Hindlimb muscle (tissue), 1 donor: ENCODE data around the gene TGFB3. TPM values are rescaled to one million over a fixed set of nuclear protein-coding genes. Genes with fewer than 3 reads are reported as not detected.

Experiments
- DNase-seq: peaks from one replicate; pipeline ENCODE4 v3.0.0-alpha.2; 2013
- polyA plus RNA-seq: library from polyadenylated mRNA; unstranded; fragments of 120-200 nt; gene quantifications from one replicate; pipeline ENCODE4 v1.2.1, GENCODE V29; 2013; ENCODE audit not compliant: insufficient read length

The TGFB3 gene
- polyA plus RNA-seq, 1 donor = 86.8 TPM

DNA sequence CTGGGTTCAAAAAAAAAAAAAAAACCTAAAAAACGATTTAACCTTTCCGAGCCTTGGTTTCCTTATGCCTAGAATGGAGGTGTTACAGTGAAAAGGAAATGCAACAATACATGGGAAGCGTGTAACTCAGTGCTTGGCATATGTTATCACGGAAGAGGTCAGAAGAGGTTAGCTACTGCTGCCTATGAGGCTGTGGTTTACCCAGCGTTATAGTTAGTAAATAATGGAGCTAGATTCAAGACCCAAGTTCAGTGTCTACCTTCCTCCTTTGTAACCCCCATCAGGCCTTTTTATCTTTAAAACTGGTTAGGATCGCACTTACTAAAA lies 4.6 kb upstream of the TGFB3 start:
- DNase-seq = no peak

DNA sequence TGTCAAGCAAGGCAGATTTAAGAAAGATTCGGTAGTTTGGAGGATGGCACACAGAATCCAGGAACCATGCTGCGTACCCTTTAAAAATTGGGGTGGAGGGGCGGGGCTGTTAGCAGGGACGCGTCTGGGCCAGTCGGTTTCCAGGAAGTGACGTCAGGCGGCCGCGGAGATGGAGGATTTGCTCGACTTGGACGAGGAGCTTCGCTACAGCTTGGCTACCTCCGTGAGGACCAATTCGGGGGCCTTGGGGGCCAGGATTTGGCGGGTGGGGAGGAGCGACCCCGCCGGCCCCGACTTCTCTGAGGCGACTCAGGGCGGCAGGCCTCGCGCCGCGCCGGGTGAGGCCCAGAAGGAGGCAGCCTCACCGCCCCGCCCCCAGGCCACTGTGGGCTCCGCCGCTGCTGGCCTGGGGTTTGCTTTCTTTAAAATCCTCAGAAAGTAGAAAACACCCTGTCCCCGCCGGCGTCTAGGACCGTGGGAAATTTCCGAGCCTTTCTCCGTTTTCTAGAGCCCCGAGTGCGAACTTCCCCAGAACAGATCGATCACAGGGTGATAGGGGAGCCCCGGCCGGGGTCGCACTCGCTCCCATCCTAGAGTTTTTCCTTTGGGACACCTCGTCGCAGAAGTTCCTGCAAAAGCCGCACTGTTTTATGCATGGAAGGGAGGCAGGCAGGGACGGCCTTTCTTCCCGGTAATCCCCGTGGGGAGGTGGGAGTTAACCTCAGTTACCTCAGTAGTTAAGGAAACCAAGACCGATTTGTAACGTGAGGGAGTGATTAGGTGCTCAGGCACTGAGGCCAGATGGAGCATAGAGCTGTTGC lies 4.0 kb upstream of the TGFB3 start, which contains the start of gene IFT43:
Gene IFT43 (plus strand): TSS at position 146 of the 821 bp plus-strand sequence. CDS start 24 bp downstream, at position 170.
- peak; percentile 94 for DNase-seq

DNA sequence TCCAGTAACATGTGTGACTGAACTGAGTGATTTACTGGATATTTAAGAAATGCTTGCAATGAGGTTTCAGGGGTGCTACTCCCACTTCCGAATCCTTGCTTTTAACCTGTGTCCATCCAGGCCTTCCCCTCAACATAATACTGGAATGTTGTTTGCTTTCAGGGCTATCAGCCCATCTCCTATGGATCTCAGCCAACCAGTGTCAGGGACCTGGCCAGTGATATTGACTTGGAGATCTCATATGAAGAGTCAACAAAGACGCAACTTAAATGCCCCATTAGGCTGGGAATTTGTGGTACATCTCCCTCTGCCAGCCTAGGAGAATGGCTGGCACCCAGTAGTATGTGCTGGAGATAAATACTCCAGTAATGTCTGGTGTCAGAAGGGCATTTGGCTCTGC lies 2.9 kb upstream of the TGFB3 start:
- DNase-seq = no peak

DNA sequence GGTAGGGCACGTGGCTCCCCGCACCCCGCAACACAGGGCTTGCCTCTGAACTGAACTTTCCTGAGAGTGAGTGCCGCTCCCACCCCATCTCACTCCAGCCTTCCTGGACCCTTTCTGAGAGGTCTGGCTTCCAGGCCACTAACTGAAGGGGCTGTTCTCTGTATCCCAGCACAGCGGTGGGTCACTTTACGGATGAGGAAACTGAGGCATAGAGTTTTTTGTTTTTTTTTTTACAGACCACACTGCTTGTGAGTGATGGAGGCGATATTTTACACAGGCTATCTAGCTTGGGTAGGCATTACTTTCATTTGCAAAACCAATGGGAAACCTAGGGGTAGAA lies 1.2 kb upstream of the TGFB3 start:
- no peak for DNase-seq

DNA sequence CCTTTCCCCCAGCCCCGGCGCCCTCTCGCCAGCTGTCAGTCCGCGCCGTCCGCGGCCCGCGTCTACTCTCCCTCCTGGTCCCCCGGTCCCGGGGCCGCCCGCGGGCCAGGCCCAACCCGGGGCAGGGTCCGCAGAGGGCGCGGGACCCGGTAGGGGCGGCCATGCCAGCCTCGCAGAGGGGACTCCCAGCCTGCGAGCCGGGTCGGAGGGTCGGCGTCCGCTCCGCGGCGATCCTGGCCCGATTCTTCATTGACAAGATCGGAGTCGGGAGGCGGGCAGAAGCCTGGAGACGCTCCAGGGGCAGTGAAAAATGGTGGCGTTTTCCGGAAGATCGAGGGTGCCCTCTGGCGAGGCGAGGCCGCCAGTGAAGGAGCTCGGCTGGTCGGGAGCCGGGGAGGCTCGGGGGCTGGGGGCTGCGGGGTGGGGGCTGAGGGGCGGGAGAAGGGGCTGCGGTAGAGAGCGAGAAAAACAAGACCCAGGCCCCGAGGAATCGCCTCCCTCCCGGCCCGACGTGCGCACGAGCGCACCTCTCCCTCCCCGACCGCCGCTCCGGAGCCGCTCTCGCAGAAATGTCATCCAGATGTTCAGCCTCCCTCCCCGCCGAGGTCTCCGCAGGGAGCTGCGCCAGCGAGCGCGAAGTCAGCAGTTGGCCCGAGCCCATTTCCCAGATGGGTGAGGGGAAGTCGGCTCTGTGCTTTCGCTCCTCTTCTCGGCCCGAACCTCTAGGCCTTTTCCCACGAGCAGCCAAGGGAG lies 647 bp upstream of the TGFB3 start:
- peak; percentile 89 for DNase-seq

DNA sequence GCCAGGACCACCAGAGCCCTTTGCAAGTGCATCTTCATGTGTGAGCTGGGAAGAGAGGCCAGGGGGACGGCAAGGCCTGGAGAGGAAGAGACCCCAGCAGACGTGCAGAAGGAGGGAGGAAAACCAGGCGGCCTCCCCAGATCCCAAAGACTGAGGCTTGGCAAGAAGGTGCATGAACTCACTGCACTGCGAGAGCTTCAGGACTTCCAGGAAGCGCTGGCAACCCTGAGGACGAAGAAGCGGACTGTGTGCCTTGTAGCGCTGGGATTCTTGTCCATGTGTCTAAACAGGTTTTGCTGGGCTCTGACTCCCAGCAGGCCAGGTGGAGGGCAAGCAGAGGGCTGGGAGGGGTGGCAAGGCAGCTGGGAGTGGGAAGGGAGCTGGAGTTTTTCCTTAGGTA lies 939 bp downstream of the TGFB3 start:
- peak; percentile 57 for DNase-seq

DNA sequence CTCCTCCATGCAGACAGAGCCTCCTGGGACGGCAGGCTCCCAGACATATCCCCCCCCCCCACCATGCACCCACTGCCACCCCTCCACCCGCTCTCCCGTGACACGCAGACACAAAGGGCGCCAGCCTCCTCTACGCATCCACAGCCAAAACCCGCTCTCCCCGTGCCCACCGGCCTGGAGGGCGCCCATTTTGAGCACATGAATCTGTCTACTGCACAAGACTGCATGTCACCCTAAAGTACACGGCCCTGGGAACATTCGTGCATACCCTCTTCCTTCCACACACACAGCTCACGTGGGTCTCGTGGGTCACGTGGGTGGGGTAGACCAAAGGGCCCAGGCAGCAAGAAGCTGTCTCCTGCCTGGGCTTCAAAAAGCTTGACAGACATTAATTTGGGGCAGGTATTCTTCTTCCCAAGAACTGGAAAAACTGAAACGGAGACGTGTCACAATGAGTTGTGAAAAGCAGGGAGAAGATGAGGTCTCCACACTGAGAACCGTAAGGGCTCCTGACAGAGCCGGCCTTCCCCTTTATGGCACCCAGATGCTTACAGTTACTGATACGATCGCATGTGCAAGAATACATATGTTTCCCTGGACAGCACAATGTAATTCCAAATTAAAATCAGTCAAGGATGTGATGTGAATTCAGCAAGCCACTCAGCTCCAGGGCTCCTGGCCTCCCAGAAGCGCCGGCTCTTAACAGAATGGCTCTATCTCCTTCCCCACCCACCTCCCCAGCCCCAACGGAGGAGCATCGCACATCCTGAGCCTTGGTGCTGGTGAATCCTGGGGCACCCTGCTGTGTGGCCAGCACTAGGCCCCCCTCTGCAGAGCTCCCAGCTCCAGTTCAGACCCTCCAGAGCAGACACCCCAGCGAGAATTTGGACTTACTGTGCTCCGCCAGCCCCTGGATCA lies 1.9 kb downstream of the TGFB3 start:
- peak; percentile 53 for DNase-seq

DNA sequence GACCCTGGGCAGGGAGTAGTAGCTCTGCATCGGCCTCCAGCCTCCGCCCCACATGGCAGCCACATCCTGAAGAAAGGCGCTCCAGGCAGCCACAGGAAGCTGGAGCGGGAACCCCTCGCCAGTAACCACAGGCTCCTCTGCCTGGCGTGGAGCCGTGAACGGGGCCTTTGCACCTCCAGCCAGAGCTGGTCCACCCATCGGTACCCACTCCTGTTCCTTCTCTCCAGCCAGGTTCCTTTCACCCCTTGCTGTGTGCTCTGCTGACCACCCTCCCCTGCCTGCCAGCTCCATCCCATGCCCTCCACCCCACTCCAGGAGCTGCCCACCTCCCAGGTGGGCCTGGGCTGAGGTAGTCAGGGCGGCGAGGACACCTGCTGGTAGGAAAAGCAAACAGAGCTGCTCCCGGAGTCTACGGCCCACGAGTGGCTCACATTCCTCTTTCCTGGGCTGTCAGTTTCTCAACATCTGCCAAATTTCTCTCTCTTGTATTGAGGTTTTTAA lies 2.7 kb downstream of the TGFB3 start:
- DNase-seq = peak; percentile 62

DNA sequence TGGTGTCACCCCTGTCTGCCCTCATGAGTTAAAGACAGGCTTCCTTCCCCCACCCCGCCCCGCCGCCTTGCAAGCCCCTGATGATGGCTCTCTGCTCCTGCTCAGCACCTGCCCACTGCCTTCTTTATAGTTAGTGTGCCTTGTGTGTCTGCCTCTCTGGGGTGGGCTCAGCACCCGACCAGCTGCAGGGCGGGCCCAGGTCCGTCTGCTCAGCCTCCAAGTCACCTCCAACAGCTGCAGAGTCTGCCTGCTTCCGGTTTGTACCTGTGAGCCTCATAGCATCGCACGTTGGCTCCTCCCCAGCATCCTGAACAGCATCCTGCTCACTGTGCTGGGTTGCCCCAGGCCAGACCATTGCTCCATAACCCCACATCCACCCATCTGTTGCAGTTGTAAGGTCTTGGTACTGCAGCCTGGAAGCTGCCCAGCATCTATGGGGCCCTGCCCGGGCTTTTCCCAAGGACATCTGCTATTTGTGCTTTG lies 3.5 kb downstream of the TGFB3 start:
- DNase-seq = no peak

DNA sequence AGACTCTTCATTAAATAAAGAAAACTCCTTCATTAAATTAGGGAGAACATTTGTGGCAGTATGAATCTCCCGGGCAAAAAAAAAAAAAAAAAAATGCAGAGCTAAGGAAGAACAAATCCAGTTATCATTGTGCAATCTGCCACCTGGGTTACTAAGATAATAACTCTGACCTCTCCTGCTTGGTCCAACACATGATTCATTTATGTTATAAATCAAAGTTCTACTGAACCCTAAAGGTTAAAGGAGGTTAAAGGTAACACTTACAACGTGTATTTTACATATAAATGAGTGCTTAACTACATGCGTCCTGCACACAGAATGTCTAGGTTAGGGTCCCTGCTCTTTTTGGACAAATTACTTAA lies 4.2 kb downstream of the TGFB3 start:
- DNase-seq = no peak

DNA sequence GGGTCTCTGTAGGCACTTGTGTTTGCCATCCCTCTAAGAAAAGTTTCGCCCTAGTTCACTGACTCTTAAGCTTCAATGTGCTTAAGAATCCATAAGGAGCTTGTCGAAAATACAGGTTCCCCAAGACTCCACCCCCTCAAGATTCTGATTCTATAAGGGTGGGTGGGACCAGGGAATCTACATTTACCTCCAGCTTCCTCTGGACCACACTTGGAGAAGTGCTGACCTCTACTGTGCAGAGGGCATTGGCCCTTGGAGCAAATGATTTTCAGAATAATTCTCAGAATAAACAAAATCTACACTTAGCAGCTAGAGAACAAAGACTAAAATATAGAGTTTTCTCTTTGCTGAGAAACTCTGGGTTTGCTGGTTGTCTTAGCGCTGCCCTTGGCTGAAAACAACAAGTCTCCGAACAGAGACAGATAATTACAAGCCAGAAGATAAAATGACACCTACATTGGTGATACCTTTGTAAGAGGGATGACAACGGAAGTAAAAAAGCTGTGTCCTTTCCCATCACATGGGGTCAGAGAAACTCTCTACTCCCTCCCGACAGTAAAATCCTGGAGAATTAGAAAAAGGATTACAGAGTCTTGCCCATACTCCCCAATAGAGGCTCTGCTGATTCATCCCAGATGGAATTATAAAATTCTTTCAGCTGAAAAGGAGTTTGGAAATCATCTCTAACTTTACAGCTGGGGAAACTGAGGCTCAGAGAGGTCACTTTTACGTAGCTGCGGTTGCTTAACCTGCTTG lies 4.8 kb downstream of the TGFB3 start:
- DNase-seq = no peak

DNA sequence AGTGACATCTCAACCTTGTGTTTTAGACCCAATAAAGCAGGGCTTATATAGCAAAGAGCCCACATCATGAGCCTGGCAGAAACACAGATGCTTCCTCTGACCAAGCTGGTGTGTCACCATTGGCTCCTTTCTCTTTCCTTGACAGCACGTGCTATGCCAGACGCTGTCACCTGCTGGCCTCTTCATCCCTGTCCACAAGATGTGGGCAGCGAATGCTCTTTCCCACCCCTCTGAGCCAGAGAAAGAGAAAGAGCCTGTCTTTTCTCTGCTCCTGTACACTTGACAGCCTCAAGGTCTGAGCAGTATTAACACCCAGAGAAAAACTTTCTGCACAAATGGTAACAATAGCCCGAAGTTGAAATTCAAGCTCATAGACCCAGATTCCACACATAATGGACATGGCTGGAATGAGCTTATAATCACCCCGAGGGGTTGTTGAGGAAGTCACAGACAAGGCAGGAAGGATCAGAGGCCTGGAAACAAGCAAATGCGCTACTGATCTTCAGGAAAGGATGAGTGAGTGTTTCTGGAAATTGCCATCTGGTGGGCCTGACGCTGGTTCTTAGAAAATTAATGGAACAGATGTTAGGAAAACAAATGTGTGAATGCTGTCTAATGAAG lies 8.9 kb downstream of the TGFB3 start:
- DNase-seq = no peak

DNA sequence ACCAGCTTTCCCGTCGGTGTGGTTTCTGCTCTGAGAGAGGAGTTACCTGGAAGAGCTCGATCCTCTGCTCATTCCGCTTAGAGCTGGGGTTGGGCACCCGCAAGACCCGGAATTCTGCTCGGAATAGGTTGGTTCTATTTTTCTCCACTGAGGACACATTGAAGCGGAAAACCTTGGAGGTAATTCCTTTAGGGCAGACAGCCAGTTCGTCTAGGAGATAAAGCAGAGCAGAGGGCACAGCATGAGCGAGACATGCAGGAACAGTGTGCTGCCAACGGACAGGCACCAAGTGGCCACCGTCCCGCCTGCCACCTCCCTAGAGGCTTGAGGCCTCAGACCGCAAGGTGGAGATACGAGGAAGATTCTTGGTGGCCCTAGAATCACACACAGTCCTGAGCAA lies 10.3 kb downstream of the TGFB3 start:
- DNase-seq = no peak

DNA sequence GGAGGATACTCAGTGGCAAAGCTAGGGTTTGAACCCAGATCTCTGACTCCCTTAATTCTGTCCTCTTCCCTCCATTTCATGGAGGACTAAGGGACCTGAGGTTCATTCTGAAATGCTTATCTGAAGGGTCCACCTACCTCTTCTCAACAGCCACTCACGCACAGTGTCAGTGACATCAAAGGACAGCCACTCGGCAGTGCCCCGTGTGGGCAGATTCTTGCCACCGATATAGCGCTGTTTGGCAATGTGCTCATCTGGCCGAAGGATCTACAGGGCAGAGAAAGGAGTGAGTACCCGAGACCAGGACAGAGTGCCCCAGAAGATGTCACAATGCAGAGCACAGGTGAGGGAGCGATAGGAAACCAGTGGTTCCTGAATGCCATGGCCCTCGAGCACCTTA lies 10.8 kb downstream of the TGFB3 start:
- no peak for DNase-seq

DNA sequence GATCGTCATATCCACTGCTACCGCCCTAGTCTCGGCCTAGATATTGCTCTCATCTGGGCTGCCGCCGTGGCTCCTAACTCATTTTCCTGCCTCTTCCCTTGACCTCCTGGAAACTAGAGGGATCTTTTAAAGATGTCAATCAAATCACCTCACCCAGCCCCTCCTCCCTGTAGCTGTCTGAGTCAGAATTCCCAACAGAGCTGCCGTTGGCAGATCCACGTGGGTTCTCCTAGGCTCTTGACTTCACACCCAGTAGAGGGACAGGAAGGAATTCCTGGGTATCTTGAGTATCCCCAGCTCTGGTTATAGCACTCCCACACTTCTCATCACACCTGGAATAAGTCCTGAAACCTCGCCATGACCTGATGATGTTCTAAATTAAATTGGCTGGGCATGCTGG lies 11.9 kb downstream of the TGFB3 start:
- no peak for DNase-seq

DNA sequence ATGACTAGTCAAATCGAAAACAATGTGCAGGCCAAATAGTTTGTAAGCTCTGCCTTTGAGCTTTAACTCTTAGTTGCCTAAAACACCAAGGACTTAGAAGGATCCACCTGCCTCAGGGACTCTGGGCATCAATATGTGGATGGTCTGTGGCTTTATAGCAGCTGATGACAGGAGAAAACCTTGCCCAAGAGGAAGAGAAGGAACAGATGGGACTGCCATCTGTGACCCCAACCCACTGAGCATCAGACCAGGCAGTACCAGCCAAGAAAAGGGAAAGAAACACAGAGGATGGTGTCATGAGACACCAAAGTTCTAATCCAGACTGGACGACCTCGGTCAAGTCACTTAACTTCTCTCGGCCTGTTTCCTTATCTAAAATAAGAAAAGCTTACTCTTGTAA lies 12.7 kb downstream of the TGFB3 start:
- no peak for DNase-seq

DNA sequence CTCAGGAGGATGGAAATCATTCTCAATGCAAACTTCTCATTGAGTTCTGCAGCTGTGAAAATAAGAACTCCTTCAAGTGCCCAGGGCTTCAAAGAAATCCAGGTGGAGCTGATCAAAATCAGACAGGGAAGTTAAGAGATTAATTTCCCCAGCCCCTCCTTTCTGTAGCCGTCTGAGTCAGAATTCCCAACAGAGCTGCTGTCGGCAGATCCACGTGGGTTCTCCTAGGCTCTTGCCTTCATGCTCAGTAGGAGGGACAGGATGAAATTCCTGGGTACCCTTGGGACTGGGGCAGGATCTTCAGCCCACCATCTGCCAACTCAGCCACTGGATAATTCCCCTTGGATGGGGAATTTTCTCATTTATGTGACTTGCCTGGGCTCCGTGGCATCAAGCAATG lies 13.3 kb downstream of the TGFB3 start:
- no peak for DNase-seq

DNA sequence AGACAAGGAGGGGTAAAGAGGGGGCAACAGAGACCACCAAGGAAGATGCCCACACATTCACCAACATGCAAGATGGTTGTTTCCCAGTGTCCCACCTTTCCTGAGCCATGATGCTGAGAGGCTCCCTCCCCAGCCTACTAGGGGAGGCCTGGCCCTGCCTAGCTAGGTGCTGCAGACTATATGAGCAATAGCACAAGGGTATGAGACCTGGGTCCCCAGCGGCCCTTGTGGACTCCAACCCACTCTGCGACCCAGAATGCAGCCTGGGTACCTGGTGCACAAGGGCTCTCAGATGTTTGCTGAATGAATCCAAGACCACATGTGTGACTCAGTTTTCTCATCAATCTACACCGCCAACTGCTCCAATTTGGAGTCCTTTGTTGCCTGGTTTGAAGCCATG lies 13.9 kb downstream of the TGFB3 start:
- no peak for DNase-seq

DNA sequence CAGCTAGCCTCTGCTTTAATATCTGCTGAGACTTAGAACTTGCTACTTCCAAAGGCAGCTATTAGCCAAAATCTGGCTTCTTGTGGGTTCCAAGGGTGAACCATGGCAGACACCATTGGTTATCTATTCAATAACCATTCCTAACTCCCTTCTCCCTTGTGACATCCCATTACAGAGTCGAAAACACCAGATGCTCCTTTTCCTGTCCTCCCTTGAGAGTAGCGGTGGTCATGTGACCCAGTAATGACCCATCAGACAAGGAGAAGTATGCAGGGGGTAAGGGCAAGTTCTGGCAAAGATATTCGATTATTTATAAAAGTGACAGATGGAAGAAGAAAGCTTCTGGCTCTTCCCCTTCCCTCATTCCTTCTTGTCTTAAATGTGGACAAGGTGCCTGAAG lies 20.1 kb downstream of the TGFB3 start:
- no peak for DNase-seq

DNA sequence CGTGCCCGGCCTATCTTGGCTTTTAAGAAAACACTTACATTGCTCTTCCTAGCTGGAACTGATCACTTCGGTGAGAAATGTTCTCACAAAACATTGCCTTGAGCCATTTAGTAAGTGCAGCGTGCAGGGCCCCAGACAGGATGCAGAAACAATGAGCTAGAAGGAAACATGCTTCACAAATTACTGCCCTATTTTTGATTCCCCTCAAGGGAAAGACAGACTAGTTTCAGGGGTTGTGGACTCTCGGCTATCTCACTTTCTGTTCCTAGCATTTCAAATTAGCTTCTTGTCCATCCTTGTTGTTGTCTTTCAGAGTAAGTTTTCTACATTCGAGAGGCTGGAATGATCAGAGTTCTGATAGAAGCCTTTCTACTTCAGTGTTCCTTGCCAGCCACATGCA lies 21.6 kb downstream of the TGFB3 start:
- DNase-seq = no peak

DNA sequence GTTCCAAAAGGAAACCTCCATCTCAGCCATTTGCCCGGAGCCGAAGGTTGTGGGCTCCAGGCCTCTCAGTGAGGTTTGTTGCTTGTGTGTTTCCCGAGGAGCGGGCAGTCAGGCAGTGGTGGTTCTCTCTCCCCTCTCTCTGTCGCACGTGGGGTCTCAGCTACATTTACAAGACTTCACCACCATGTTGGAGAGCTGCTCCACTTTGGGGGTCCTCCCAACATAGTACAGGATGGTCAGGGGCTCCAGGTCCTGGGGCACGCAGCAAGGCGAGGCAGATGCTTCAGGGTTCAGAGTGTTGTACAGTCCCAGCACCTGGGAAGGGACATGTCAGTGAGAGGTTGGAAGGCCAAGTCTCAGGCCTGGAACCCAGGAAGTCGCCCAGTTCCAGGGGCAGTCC lies 22.8 kb downstream of the TGFB3 start:
- no peak for DNase-seq

DNA sequence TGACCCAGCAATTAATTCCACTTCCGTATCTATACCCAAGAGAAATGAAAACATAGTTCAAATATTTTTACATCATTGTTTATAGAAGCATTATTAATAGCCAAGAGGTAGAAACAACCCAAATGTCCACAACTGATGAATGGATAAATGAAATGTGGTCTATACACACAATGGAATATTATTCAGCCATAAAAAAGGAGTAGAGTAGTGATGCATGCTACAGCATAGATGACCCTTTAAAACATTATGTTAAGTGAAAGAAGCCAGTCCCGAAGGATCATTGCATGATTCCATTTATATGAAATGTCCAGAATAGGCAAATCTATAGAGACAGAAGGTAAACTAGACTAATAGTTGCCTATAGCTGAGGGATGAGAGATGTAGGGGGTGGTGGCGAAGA lies 29.3 kb downstream of the TGFB3 start:
- no peak for DNase-seq
